ENCODE results near the gene CH25H. TPM values are rescaled to one million over a fixed set of nuclear protein-coding genes. Genes with fewer than 3 reads are reported as not detected.

CH25H gene
- total RNA-seq, 1 experiment from 2014 or later = 0.10 TPM

DNA sequence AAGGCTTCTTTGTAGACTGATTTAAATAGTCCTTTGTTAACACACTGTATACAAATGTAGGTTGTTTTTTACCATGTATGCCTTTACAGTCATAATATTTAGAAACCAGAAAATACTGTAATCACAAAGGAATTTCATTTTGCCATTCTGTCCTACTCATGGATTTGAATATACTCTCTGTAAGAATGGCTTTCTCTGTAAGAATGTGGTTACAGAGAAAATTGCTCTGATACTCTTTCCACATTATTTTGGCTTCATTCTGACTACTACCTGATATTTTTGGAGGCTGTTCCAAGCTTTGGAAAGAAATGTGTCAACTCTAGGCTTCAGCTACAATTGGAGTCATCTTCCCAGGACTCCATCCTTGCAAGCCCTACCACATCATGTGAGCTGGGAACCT is 23.5 kb downstream of the CH25H start:
- Histone ChIP-seq H3K36me3 (ENCODE audit: control insufficient read depth, insufficient read depth, low read length) (no peaks in the 10 kb centered on the region), H3K27me3 (ENCODE audit: control insufficient read depth, insufficient read depth, low read length) (peaks cover 2% of the 10 kb centered on the region; the same call in 1 of the 2 replicates), H3K4me1 (ENCODE audit: control insufficient read depth, insufficient read depth, low read length) (no peaks in the 10 kb centered on the region), H3K9me3 (ENCODE audit: control insufficient read depth, insufficient read depth, low read depth, low read length) (no peaks in the 10 kb centered on the region), H3K4me3 (ENCODE audit: low read depth in 2 of 2, low read length in 2 of 2) (no peak overlapping the region), H3K27ac (ENCODE audit: low read length) (no peak overlapping the region)
- no peak for TF ChIP-seq TCF7L2 (IDR thresholded peaks at IDR 0.05; ENCODE audit: low read depth, low read length)
- TF ChIP-seq, protein P1, sequence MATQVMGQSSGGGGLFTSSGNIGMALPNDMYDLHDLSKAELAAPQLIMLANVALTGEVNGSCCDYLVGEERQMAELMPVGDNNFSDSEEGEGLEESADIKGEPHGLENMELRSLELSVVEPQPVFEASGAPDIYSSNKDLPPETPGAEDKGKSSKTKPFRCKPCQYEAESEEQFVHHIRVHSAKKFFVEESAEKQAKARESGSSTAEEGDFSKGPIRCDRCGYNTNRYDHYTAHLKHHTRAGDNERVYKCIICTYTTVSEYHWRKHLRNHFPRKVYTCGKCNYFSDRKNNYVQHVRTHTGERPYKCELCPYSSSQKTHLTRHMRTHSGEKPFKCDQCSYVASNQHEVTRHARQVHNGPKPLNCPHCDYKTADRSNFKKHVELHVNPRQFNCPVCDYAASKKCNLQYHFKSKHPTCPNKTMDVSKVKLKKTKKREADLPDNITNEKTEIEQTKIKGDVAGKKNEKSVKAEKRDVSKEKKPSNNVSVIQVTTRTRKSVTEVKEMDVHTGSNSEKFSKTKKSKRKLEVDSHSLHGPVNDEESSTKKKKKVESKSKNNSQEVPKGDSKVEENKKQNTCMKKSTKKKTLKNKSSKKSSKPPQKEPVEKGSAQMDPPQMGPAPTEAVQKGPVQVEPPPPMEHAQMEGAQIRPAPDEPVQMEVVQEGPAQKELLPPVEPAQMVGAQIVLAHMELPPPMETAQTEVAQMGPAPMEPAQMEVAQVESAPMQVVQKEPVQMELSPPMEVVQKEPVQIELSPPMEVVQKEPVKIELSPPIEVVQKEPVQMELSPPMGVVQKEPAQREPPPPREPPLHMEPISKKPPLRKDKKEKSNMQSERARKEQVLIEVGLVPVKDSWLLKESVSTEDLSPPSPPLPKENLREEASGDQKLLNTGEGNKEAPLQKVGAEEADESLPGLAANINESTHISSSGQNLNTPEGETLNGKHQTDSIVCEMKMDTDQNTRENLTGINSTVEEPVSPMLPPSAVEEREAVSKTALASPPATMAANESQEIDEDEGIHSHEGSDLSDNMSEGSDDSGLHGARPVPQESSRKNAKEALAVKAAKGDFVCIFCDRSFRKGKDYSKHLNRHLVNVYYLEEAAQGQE (IDR thresholded peaks at IDR 0.05; ENCODE audit: insufficient read depth in 1 of 2, low read depth in 2 of 2, low read length in 1 of 2) = no peak
- TF ChIP-seq SIN3A (IDR thresholded peaks at IDR 0.05; ENCODE audit: borderline replicate concordance, insufficient read depth, low read depth, low read length) = no peak
- no peak for TF ChIP-seq POLR2AphosphoS5 (IDR thresholded peaks at IDR 0.05; ENCODE audit: low read depth, low read length)
- TF ChIP-seq, protein P2, sequence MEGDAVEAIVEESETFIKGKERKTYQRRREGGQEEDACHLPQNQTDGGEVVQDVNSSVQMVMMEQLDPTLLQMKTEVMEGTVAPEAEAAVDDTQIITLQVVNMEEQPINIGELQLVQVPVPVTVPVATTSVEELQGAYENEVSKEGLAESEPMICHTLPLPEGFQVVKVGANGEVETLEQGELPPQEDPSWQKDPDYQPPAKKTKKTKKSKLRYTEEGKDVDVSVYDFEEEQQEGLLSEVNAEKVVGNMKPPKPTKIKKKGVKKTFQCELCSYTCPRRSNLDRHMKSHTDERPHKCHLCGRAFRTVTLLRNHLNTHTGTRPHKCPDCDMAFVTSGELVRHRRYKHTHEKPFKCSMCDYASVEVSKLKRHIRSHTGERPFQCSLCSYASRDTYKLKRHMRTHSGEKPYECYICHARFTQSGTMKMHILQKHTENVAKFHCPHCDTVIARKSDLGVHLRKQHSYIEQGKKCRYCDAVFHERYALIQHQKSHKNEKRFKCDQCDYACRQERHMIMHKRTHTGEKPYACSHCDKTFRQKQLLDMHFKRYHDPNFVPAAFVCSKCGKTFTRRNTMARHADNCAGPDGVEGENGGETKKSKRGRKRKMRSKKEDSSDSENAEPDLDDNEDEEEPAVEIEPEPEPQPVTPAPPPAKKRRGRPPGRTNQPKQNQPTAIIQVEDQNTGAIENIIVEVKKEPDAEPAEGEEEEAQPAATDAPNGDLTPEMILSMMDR (IDR thresholded peaks at IDR 0.05) = no peak
- CTCF ChIA-PET = interaction anchor here (0.5 kb wide), 1 partner anchor 14 kb away, joined by 5 read pairs; no protein-coding TSS in a partner anchor
- POLR2A ChIA-PET = no interaction called here
- in situ Hi-C loops (cut with HindIII; ENCODE audit: low pct_unique_long_range_greater_than_20kb, low sequenced_read_pairs) (no loop called here), intact Hi-C loops (cut with micrococcal nuclease; ENCODE audit: unreplicated experiment) (no loop called here)
- DNase-seq (ENCODE audit: low read depth, low spot score) (no peak), ATAC-seq (no peak)
- BruUV-seq (replicated peaks) = no TSS peak

DNA sequence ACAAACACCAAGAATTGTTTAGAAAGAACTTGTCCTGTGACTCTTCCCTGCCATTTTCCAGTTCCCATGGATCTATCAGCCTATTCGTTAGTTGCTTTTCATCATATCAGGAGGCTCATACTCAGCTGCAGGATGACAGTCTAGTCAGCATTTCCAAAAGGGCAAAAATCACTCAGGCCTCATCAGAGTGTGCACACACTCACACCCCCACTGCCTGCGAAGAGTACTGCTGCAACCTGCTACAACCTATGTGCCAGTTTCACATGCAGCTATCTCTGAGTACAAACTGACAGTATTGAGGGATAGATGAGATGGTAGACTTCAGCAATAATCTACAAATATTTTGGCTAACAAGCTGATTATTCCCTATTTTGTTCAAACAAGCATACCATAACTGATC is 24.2 kb downstream of the CH25H start:
- intact Hi-C loops (cut with micrococcal nuclease; ENCODE audit: unreplicated experiment) = no loop called here
- BruUV-seq (replicated peaks) = no TSS peak
- POLR2A ChIA-PET = no interaction called here
- Histone ChIP-seq H3K4me1 (ENCODE audit: control insufficient read depth, insufficient read depth, low read length) (no peaks in the 10 kb centered on the region), H3K9me3 (ENCODE audit: control insufficient read depth, insufficient read depth, low read depth, low read length) (no peaks in the 10 kb centered on the region), H3K36me3 (ENCODE audit: control insufficient read depth, insufficient read depth, low read length) (no peaks in the 10 kb centered on the region), H3K27me3 (ENCODE audit: control insufficient read depth, insufficient read depth, low read length) (peaks cover 2% of the 10 kb centered on the region; the same call in 1 of the 2 replicates), H3K4me3 (ENCODE audit: low read depth in 2 of 2, low read length in 2 of 2) (no peak overlapping the region), H3K27ac (ENCODE audit: low read length) (no peak overlapping the region)
- CTCF ChIA-PET = interaction anchor here (0.5 kb wide), 1 partner anchor 14 kb away, joined by 5 read pairs; no protein-coding TSS in a partner anchor
- in situ Hi-C loops (cut with HindIII; ENCODE audit: low pct_unique_long_range_greater_than_20kb, low sequenced_read_pairs) = no loop called here
- ATAC-seq (no peak), DNase-seq (ENCODE audit: low read depth, low spot score) (no peak)
- TF ChIP-seq SIN3A (IDR thresholded peaks at IDR 0.05; ENCODE audit: borderline replicate concordance, insufficient read depth, low read depth, low read length) (no peak), POLR2AphosphoS5 (IDR thresholded peaks at IDR 0.05; ENCODE audit: low read depth, low read length) (no peak), TCF7L2 (IDR thresholded peaks at IDR 0.05; ENCODE audit: low read depth, low read length) (no peak)
- TF ChIP-seq, protein P2 (IDR thresholded peaks at IDR 0.05) = no peak
- TF ChIP-seq, protein P1 (IDR thresholded peaks at IDR 0.05; ENCODE audit: insufficient read depth in 1 of 2, low read depth in 2 of 2, low read length in 1 of 2) = no peak

Data from Panc1 (cell line).